SU-DHL-6 (cell line): Measurements from ENCODE around the gene FAM83G.

Experiments used
- H2AFZ ChIP-seq: fragments of 200-600 bp; sonication (generic); 2 replicates; pipeline ENCODE4 v1.6.1; 2014; ENCODE audit warnings: low read depth, mild to moderate bottlenecking, moderate library complexity, mixed read lengths, antibody characterized with exemption, low read length; ENCODE audit not compliant: severe bottlenecking
- H3F3A ChIP-seq: fragments of 200-600 bp; shearing (Covaris generic); 2 replicates; pipeline ENCODE4 v1.6.0; 2016; ENCODE audit warnings: antibody characterized with exemption, mild to moderate bottlenecking; ENCODE audit not compliant: insufficient read depth
- H3K27ac ChIP-seq: fragments of 200-600 bp; sonication (generic); 2 replicates; pipeline ENCODE4 v1.5.1; 2016; ENCODE audit warnings: low read depth, mild to moderate bottlenecking, low read length, moderate library complexity, mixed read lengths
- H3K27me3 ChIP-seq: fragments of 200-600 bp; sonication (generic), shearing (Covaris generic); 2 replicates; pipeline ENCODE4 v1.6.0; 2014; ENCODE audit warnings: mild to moderate bottlenecking, low read length
- H3K36me3 ChIP-seq: fragments of 200-600 bp; sonication (generic); 2 replicates; pipeline ENCODE4 v1.6.1; 2014; ENCODE audit warnings: mild to moderate bottlenecking, low read length, mixed read lengths
- H3K4me2 ChIP-seq: fragments of 300-600, 200-600 bp; shearing (Covaris generic), sonication (generic); 2 replicates; pipeline ENCODE4 v1.6.0; 2014; ENCODE audit warnings: low read length, low read depth, mild to moderate bottlenecking; ENCODE audit not compliant: poor library complexity, severe bottlenecking
- H3K4me3 ChIP-seq: fragments of 200-600 bp; sonication (generic); 2 replicates; pipeline ENCODE4 v1.5.1; 2014; ENCODE audit warnings: antibody characterized with exemption, low read length, mild to moderate bottlenecking, mixed read lengths; ENCODE audit not compliant: insufficient read depth, poor library complexity, severe bottlenecking
- H3K79me2 ChIP-seq: fragments of 200-600 bp; sonication (generic); 2 replicates; pipeline ENCODE4 v1.6.1; 2014; ENCODE audit warnings: mild to moderate bottlenecking, low read length, moderate library complexity; ENCODE audit not compliant: insufficient read depth
- H3K9ac ChIP-seq: fragments of 200-600 bp; sonication (generic); 2 replicates; pipeline ENCODE4 v1.7.0; 2014; ENCODE audit warnings: mild to moderate bottlenecking, low read length
- H3K9me2 ChIP-seq: fragments of 200-600 bp; sonication (generic); replicated peaks from 2 replicates; pipeline ENCODE4 v1.6.1; 2014; ENCODE audit warnings: low read length; ENCODE audit not compliant: insufficient read depth
- H3K9me3 ChIP-seq: fragments of 200-600 bp; sonication (generic); 2 replicates; pipeline ENCODE4 v1.6.1; 2014; ENCODE audit warnings: low read length, mixed read lengths; ENCODE audit not compliant: insufficient read depth
- H4K20me1 ChIP-seq: fragments of 200-600 bp; sonication (generic); 2 replicates; pipeline ENCODE4 v1.6.1; 2014; ENCODE audit warnings: low read depth, mild to moderate bottlenecking, antibody characterized with exemption, low read length, moderate library complexity, mixed read lengths
- EZH2phosphoT487 ChIP-seq: fragments of 200-600 bp; sonication (generic), shearing (Covaris generic); conservative IDR thresholded peaks from 2 replicates; pipeline ENCODE4 v1.6.1; 2018; ENCODE audit warnings: mild to moderate bottlenecking, antibody characterized with exemption, low read length, moderate library complexity, mixed read lengths
- TF ChIP-seq, protein P1 (sequence below): fragments of 200-600 bp; sonication (generic); IDR thresholded peaks from one replicate; pipeline ENCODE4 v1.5.1; 2017; ENCODE audit warnings: antibody characterized with exemption, mild to moderate bottlenecking, low read length, moderate library complexity; ENCODE audit not compliant: insufficient read depth, poor library complexity, severe bottlenecking

Gene FAM83G

DNA sequence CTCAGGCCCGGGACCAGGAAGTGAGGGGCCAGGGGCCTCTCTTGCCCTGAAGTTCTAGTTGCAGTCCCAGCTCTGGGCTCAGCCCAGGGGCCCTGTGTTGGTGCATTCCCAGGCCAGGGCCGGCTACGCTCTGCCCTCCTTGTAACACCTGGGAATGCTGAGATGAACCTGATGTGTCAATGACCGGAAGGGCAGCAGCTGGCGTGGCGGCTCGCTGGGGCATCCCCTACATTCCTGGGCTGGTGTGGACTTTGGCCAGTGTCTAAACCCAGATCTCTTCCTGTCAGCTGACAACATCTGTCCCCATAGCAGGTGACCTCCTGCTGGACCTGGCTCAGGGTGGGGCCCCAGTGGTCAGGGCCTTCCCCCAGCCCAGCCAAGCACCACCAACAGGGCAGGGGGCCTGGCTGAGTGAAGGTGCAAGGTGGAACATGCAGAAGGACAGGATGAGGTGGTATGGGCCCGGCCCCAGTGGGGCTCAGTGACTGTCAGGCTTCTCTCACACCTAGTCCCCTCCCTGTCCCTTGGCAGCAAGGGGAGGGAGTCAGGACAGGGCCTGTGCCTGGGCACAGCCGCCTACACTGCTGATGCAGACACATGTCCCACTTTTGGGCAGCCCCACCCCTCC lies 15.9 kb downstream of the FAM83G start:
- Histone ChIP-seq H3K9ac (no peak overlapping the region), H3K27ac (no peak overlapping the region)

DNA sequence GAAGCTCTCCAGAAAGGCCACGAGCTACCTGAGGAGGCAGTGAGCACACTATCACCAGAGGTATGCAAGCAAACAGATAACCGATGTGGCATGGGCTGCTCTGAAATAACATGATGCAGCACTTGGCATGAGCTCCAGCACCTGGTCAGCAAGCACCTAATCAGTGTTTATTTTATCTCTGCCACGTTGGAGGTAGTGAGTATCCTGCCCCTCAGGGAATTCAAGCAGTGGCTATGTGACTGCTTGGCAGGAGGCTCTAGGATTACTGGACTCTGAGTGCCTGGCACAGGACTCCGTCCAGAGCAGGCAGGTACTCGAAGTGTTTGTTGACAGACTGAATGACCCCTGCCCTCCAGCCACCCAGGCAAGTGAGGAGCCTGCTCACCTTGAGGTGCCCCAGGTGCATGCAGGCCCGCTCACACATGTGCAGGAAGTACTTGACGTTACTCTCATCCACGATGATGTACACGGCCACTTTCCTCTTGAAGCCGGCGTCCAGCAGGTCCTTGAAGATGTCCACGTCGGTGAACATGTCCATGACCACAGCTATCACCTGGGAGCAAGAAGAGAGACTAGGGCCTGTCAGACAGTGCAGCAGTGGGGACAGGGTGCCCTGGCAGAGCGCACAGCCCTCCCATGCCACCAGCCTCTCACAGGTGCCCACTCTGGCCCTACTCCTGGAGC lies 16.6 kb downstream of the FAM83G start:
- TF ChIP-seq, protein P1, sequence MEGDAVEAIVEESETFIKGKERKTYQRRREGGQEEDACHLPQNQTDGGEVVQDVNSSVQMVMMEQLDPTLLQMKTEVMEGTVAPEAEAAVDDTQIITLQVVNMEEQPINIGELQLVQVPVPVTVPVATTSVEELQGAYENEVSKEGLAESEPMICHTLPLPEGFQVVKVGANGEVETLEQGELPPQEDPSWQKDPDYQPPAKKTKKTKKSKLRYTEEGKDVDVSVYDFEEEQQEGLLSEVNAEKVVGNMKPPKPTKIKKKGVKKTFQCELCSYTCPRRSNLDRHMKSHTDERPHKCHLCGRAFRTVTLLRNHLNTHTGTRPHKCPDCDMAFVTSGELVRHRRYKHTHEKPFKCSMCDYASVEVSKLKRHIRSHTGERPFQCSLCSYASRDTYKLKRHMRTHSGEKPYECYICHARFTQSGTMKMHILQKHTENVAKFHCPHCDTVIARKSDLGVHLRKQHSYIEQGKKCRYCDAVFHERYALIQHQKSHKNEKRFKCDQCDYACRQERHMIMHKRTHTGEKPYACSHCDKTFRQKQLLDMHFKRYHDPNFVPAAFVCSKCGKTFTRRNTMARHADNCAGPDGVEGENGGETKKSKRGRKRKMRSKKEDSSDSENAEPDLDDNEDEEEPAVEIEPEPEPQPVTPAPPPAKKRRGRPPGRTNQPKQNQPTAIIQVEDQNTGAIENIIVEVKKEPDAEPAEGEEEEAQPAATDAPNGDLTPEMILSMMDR = no peak
- no peak for TF ChIP-seq EZH2phosphoT487
- Histone ChIP-seq H3K4me3 (no peak overlapping the region), H3K36me3 (no peaks in the 10 kb centered on the region), H3K9ac (no peak overlapping the region), H3K27me3 (no peaks in the 10 kb centered on the region), H2AFZ (no peak overlapping the region), H3K9me3 (no peaks in the 10 kb centered on the region), H3K79me2 (peaks cover 12% of the 10 kb centered on the region; the same call in 1 of the 2 replicates), H3K27ac (no peak overlapping the region), H3K9me2 (no peaks in the 10 kb centered on the region), H3K4me2 (no peak overlapping the region), H3F3A (no peaks in the 10 kb centered on the region), H4K20me1 (no peaks in the 10 kb centered on the region; the same call in 1 of the 2 replicates)

More for the DNA sequence above, 15.9 kb downstream of the FAM83G start:
- no peaks in the 10 kb centered on the region; the same call in 1 of the 2 replicates for H4K20me1 ChIP-seq
- H3K36me3 ChIP-seq = no peaks in the 10 kb centered on the region
- H3K27me3 ChIP-seq = no peaks in the 10 kb centered on the region
- H3K79me2 ChIP-seq = peaks cover 12% of the 10 kb centered on the region
- H2AFZ ChIP-seq = no peak overlapping the region
- TF ChIP-seq, protein P1 = no peak
- TF ChIP-seq EZH2phosphoT487 = no peak
- H3F3A ChIP-seq = no peaks in the 10 kb centered on the region
- no peak overlapping the region for H3K4me2 ChIP-seq
- no peaks in the 10 kb centered on the region for H3K9me2 ChIP-seq
- H3K9me3 ChIP-seq = no peaks in the 10 kb centered on the region
- no peak overlapping the region for H3K4me3 ChIP-seq

DNA sequence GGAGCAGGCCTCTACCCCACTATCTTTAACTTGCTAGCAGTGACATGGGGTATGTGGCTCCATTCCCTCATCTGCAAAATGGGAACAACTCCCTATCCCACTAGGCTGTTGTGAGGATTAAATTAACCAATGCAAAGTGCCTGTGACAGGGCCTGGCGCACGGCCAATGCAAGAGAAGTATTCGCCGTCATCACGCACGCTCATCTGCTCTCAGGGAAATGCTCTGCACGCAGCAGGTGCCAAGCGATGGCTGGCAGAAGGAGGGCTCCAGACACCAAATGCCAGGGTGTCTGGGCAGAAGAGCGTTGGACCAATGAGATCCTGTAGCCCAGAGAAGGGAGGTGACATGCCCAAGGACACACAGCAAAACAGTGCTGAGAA lies 17.3 kb downstream of the FAM83G start:
- no peaks in the 10 kb centered on the region for H3F3A ChIP-seq
- H3K4me2 ChIP-seq = no peak overlapping the region
- no peaks in the 10 kb centered on the region for H3K9me3 ChIP-seq
- no peaks in the 10 kb centered on the region; the same call in 1 of the 2 replicates for H4K20me1 ChIP-seq
- H3K4me3 ChIP-seq = no peak overlapping the region
- no peak for TF ChIP-seq EZH2phosphoT487
- TF ChIP-seq, protein P1 = no peak
- H2AFZ ChIP-seq = no peak overlapping the region
- H3K9ac ChIP-seq = no peak overlapping the region
- no peaks in the 10 kb centered on the region for H3K36me3 ChIP-seq
- no peaks in the 10 kb centered on the region for H3K9me2 ChIP-seq
- peaks cover 9% of the 10 kb centered on the region; the same call in 1 of the 2 replicates for H3K79me2 ChIP-seq
- H3K27me3 ChIP-seq = no peaks in the 10 kb centered on the region
- no peak overlapping the region for H3K27ac ChIP-seq
